Heart right ventricle (tissue), 16 donors: ENCODE results near the gene SETD3. TPM values are rescaled to one million over a fixed set of nuclear protein-coding genes. Genes with fewer than 3 reads are reported as not detected.

Source experiments
- ATAC-seq, 8 donors: fragments of 200-7000 bp; cut with Tn5 transposase; one replicate each; pipeline ENCODE4 v1.9.1; 2020; ENCODE audit warnings: mild to moderate bottlenecking in 8 of 8, moderate library complexity in 8 of 8, moderate number of reproducible peaks in 1 of 8
- DNase-seq, 2 donors: peaks; one replicate each; pipeline ENCODE4 v3.0.0-alpha.2; 2020
- H3K27ac ChIP-seq, 10 donors: fragments of 200-600 bp; sonication (generic) in 2 of 10; one replicate each; pipeline versions ENCODE4 v1.5.0 to v1.8.0; 2020 to 2022; ENCODE audit warnings: mild to moderate bottlenecking in 3 of 10
- H3K27me3 ChIP-seq, 7 donors: fragments of 200-600 bp; one replicate each; pipeline ENCODE4 v1.8.0; 2021 to 2022; ENCODE audit warnings: mild to moderate bottlenecking in 2 of 7
- H3K36me3 ChIP-seq, 9 donors: fragments of 200-600 bp; sonication (generic) in 1 of 9; one replicate each; pipeline versions ENCODE4 v1.5.0 to v1.8.0; 2020 to 2022; ENCODE audit warnings: mild to moderate bottlenecking in 2 of 9
- H3K4me1 ChIP-seq, 9 donors: fragments of 200-600 bp; sonication (generic) in 1 of 9; one replicate each; pipeline versions ENCODE4 v1.5.0 to v1.8.0; 2020 to 2022; ENCODE audit warnings: mild to moderate bottlenecking in 4 of 9
- H3K4me3 ChIP-seq, 10 donors: fragments of 200-600 bp; sonication (generic) in 2 of 10; one replicate each; pipeline versions ENCODE4 v1.5.0 to v1.8.0; 2020 to 2022; ENCODE audit warnings: mild to moderate bottlenecking in 7 of 10, moderate library complexity in 2 of 10
- H3K9me3 ChIP-seq, 11 donors: fragments of 200-600 bp in 10 of 11; sonication (generic) in 2 of 11; one replicate each; pipeline versions ENCODE4 v1.5.0 to v1.8.0; 2013 to 2022; ENCODE audit warnings: mild to moderate bottlenecking in 2 of 11, control low read depth in 1 of 11, moderate library complexity in 1 of 11
- WGBS, 2 donors: extraction: QIAGEN DNeasy Blood & Tissue Kit; methylation state at CpG; one replicate each; pipeline ENCODE4 v1.1.7; 2013; ENCODE audit warnings: inconsistent platforms in 1 of 2; 5-methylcytosine and 5-hydroxymethylcytosine counted together
- intact Hi-C, 10 donors: fragments of 100-400 bp; cut with DNase I; formaldehyde crosslinking; loops; one replicate each; pipeline versions ENCODE4 v1.11.1 to v1.14.2; 2022
- polyA plus RNA-seq, 2 donors: library from polyadenylated mRNA; stranded (reverse); fragments of 200-250 nt; gene quantifications; one replicate each; pipeline ENCODE4 v1.2.3, GENCODE V29; 2013
- total RNA-seq, 10 donors: library from RNA; stranded (reverse); fragmentation: NEBNext Ultra II Directional in 3 of 10; extraction: Animal tissue kit (Norgen Biotek cat#: 25700) in 3 of 10; gene quantifications; one replicate each; pipeline versions ENCODE4 v1.2.1 to v1.2.4, GENCODE V29; 2021 to 2023
- TF ChIP-seq, protein P1 (sequence below), 9 donors: fragments of 200-600 bp; sonication (generic) in 2 of 9; IDR thresholded peaks; one replicate each; pipeline versions ENCODE4 v1.5.0 to v1.8.0; 2021 to 2022; ENCODE audit warnings: antibody characterized with exemption in 9 of 9, mild to moderate bottlenecking in 5 of 9, moderate library complexity in 1 of 9
- donor health status: Arrhythmogenic right ventricular cardiomyopathy.
- donor health status: ischemic (EF 13 %, LVEDD 7.1; RV severe dilation, severe dysfunction).
- donor health status: healthy with polysubstance abuse.
- donor health status: DM: no; HTN: yes; CAD: no.
- donor health status: DM: no; HTN: no; CAD: no.
- donor health status: ischemic (EF 25% LVEDD 6.9; RV normal size, moderate dysfunction).
- donor health status: ischemic (EF 25% LVEDD 5.7; RV mildly dilated, moderate dysfunction).
- donor health status: healthy.
- donor health status: DM: yes; HTN: yes; CAD: no.
- donor health status: Ischemic cardiomyopathy.
- donor health status: ischemic (EF 35%, LVEDD 5.7; RV mildly dilated, moderate dysfunction).
- donor health status: nonischemic (EF 11% LVEDD 7.7; RV severe dilation, severe dysfunction).
- donor health status: DM: yes; HTN: yes; CAD: no.
- donor health status: PGD.
- donor health status: ischemic (EF 29% LVEDD 5.4; RV normal size, mild dysfunction).
- donor health status: nonischemic (EF 23%, LVEDD 6.1; RV moderate dilation, normal function).

SETD3 gene
- total and polyA plus RNA-seq, 12 donors = 35.0 to 129 (median 106) TPM

DNA sequence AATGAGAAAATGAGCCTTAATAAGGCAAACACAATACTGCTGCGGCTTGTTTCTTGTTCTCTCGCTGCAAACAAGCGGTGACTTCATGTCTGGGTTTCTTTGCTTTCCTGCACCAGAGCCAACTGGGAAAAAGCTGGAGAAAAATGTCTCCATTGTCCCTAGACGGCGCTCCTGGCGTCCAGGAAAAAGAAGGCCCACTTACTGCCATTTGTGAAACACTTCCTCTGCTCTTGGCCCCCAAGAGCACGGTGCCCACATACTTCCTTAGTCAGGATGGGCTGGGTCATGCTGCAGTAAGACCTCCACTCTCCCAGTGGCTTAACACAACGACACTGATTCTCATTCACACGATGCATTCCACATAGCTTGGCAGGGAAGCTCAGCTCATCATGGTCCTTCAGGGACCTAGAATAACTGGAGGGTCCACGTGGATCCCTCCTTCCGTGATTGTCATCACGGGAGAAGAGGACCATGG lies 122.7 kb downstream of the SETD3 start:
- H3K4me3 ChIP-seq = no peak overlapping the region
- peaks cover 0 to 10% (median 0%) of the 10 kb centered on the region in 7 donors for H3K27me3 ChIP-seq
- DNase-seq (no peak), ATAC-seq (no peak)
- no peaks in the 10 kb centered on the region for H3K4me1 ChIP-seq
- H3K9me3 ChIP-seq = no peaks in the 10 kb centered on the region
- intact Hi-C loops = no loop called here
- WGBS, 2 donors = 72 to 79% methylated on average over 12 of the region's 12 CpGs
- no peaks in the 10 kb centered on the region for H3K36me3 ChIP-seq
- H3K27ac ChIP-seq = no peak overlapping the region
- TF ChIP-seq, protein P1, sequence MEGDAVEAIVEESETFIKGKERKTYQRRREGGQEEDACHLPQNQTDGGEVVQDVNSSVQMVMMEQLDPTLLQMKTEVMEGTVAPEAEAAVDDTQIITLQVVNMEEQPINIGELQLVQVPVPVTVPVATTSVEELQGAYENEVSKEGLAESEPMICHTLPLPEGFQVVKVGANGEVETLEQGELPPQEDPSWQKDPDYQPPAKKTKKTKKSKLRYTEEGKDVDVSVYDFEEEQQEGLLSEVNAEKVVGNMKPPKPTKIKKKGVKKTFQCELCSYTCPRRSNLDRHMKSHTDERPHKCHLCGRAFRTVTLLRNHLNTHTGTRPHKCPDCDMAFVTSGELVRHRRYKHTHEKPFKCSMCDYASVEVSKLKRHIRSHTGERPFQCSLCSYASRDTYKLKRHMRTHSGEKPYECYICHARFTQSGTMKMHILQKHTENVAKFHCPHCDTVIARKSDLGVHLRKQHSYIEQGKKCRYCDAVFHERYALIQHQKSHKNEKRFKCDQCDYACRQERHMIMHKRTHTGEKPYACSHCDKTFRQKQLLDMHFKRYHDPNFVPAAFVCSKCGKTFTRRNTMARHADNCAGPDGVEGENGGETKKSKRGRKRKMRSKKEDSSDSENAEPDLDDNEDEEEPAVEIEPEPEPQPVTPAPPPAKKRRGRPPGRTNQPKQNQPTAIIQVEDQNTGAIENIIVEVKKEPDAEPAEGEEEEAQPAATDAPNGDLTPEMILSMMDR (IDR thresholded peaks at IDR 0.05) = no peak

DNA sequence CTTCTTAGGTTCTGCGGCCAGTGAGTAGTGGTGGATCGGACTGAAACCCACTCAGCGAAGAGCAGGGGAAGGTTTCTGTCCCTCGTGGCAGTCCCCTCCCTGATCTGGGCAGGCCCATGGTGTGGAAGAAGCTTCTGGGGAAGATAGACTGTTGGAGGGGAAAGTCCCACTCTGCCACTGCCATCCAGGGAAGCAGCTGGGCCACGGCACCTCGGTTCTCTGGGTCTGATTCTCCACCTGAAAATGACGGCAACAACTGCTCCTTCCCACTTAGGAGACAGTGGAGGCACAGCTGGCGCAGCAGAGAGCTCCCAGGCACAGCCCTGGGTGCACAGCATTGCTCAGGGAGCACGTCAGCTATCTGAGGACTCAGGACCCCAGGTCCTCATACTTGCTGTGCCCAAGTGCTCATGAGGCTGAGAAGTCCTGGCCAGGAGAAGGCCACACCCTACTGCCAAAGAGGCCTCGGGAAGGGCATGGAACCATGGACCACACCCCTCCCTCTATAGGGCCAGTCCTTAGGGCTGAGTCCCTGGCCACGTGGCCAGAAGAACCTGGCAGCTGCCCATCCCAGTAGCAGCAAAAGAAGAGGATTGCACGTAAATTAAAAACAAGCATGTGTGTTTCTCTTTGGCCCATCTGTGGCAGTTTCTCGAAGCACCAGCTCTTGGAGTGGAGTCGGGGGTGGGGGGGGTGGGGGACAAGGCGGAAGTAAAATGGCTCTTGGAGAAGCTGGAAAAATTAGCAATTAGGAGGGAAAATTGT lies 123.3 kb downstream of the SETD3 start:
- 86 to 87% methylated on average over 15 of the region's 15 CpGs for WGBS, 2 donors
- H3K4me1 ChIP-seq = no peaks in the 10 kb centered on the region
- intact Hi-C loops = no loop called here
- no peaks in the 10 kb centered on the region for H3K36me3 ChIP-seq
- no peak overlapping the region for H3K4me3 ChIP-seq
- ATAC-seq = no peak
- no peak for DNase-seq
- H3K27me3 ChIP-seq = peaks cover 0 to 11% (median 0%) of the 10 kb centered on the region in 7 donors
- TF ChIP-seq, protein P1 (IDR thresholded peaks at IDR 0.05) = no peak
- no peaks in the 10 kb centered on the region for H3K9me3 ChIP-seq
- H3K27ac ChIP-seq = no peak overlapping the region

DNA sequence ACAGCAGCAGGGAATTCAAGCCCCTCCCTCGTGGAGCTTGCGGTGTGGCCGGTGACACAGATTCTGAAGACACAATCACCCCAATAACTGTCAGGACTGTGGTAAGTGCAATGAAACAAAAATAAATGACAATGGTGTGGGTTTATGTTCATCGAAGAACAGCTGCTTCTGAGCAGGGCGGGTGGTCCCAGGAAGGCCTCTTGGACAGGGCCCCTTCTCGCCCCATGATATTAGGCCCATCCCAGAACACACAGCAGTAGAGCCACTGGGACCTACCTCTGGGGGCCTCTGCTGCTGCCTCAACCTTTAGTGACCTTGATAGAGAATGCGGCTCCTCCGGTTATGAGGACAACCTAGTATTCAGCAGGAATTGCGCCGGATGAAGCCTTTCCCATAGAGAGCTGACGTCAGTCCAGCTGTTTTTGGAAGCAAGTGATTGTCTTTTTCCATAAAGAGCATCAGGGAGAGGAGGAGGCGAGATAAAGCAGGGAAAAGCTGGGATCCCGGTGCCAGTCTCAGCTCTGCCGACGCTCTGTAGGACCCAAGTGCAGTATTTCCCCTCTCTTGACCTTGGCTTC lies 124.5 kb downstream of the SETD3 start:
- H3K4me1 ChIP-seq = no peaks in the 10 kb centered on the region
- TF ChIP-seq, protein P1 (IDR thresholded peaks at IDR 0.05) = no peak
- DNase-seq (no peak), ATAC-seq (no peak)
- no peak overlapping the region for H3K27ac ChIP-seq
- intact Hi-C loops = no loop called here
- no peaks in the 10 kb centered on the region for H3K9me3 ChIP-seq
- H3K36me3 ChIP-seq = no peaks in the 10 kb centered on the region
- 73 to 75% methylated on average over 15 of the region's 15 CpGs for WGBS, 2 donors
- peaks cover 0 to 11% (median 0%) of the 10 kb centered on the region in 7 donors for H3K27me3 ChIP-seq
- no peak overlapping the region for H3K4me3 ChIP-seq

DNA sequence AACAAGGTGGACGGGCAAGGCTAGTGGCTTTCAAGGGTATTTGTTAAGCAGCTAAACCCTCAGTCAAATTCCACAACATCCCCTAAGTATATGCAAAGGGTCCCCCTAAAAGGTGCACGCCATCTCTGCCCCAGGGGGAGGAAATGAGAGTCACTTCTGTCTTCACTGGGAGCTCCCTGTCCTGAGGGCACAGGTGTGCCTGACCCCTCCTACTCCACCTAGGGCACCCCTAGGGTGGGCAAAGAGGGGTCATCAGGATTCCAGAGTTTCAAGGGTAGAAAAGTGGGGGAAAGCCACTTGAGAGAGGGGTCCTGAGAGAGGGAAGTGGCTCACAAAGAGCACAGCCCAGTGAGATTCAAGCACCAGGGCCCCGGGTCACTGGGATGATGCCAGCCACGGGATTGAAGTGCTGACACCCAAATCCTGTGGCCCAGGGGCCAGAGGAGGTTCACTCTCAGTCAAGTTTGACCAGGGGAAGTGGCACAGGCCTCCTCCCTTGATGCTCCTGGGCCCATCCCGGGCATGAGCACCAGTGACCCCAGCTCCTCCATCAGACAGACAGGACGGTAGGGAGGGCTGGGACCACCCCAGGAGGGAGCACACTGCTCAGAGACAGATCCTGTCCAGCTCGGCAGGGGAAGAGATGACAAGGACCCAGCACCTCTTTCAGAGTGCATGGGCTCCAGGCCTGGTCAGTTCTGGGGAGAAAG lies 126.3 kb downstream of the SETD3 start:
- 78 to 83% methylated on average over 7 of the region's 7 CpGs for WGBS, 2 donors
- no peaks in the 10 kb centered on the region for H3K9me3 ChIP-seq
- no peaks in the 10 kb centered on the region for H3K4me1 ChIP-seq
- H3K27ac ChIP-seq = no peak overlapping the region
- no peak overlapping the region for H3K4me3 ChIP-seq
- TF ChIP-seq, protein P1 (IDR thresholded peaks at IDR 0.05) = no peak
- H3K36me3 ChIP-seq = no peaks in the 10 kb centered on the region
- DNase-seq (no peak), ATAC-seq (no peak)
- intact Hi-C loops = no loop called here
- H3K27me3 ChIP-seq = peaks cover 0 to 11% (median 0%) of the 10 kb centered on the region in 7 donors
